Activated T-cell treated with anti-CD3 and anti-CD28 coated beads for 24 hours (primary cell): ENCODE data around the gene CALY.

Source experiments
- DNase-seq: peaks from one replicate; pipeline ENCODE4 v3.0.0-alpha.2; 2020; ENCODE audit warnings: low read depth

Gene CALY

GRCh38 chr10:133287832-133288500 is 48.7 kb downstream of the CALY start:
- DNase-seq: no peak

- DNase-seq: no peak
Measured at GRCh38 chr10:133286366-133286765, 50.3 kb downstream of the CALY start.

- no peak for DNase-seq
Measured at GRCh38 chr10:133285217-133285616, 51.5 kb downstream of the CALY start.

GRCh38 chr10:133283931-133284330 is 52.8 kb downstream of the CALY start:
- no peak for DNase-seq

- DNase-seq: no peak
Measured at GRCh38 chr10:133282846-133283390, 53.8 kb downstream of the CALY start.

GRCh38 chr10:133281628-133282372 is 54.9 kb downstream of the CALY start:
- no peak for DNase-seq

- DNase-seq: no peak
Measured at GRCh38 chr10:133281084-133281483, 55.6 kb downstream of the CALY start.

- DNase-seq: no peak
Measured at GRCh38 chr10:133280391-133281059, 56.2 kb downstream of the CALY start.

- DNase-seq: no peak
Measured at GRCh38 chr10:133279326-133280226, 57.1 kb downstream of the CALY start.

- no peak for DNase-seq
Measured at GRCh38 chr10:133278577-133279265, 58.0 kb downstream of the CALY start.

- no peak for DNase-seq
Measured at GRCh38 chr10:133277993-133278576, 58.6 kb downstream of the CALY start.

GRCh38 chr10:133277277-133277992 is 59.3 kb downstream of the CALY start:
- no peak for DNase-seq

- no peak for DNase-seq
Measured at GRCh38 chr10:133276435-133277201, 60.1 kb downstream of the CALY start, which contains the start of gene ADAM8. Gene ADAM8, minus strand, starts transcription at chr10:133276868. Its CDS starts 51 bp downstream, at chr10:133276817.

GRCh38 chr10:133276100-133276434 is 60.6 kb downstream of the CALY start:
- DNase-seq: no peak

- DNase-seq: no peak
Measured at GRCh38 chr10:133275684-133276092, 61.0 kb downstream of the CALY start.

- DNase-seq: peak; percentile 82
Measured at GRCh38 chr10:133274751-133275683, 61.7 kb downstream of the CALY start.
